Activated CD4-positive, alpha-beta T cell treated with anti-CD3 and anti-CD28 coated beads, Interleukin-10, Interleukin-2, amounts not matched to agents 100 ng/mL and 50 ng/mL, durations not matched to agents 16 hours and 8 hours (primary cell): ENCODE results near the gene TMEM184B.

Experiments
- DNase-seq: peaks from one replicate; pipeline ENCODE4 v3.0.0-alpha.2; 2020

The TMEM184B gene

DNA sequence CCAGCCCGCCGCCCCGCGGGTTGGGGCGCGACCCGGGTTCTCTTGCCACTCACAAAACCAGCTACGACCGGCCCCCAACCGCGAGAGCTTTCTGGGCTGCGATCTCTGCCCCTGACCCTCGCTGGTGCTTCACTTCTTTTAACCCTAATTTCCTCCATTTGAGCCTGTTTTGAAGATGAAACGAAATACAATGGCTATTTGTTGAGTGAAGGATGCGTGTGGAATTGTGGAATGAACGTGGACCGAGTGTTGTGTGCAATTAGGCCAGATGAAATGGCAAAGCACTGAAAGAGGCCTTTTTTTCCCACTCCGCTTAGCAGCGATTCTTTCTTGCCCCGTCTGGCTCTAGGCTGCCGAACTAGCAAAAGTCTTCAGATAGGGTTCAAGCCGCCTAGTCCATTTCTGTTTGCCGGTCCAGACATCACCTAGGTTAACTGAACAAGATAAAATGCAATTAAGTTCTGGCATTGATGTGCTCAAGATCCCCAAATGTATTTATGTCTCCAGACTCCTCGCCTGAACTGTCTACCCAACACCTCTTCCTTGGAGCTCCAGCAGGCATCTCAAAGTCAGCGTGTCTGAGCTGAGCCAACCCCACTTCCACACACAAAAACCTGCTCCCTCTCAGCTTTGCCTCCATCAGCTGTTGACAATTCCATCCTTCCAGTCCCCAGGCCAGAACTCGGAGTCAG, 471 bp upstream of the TMEM184B start:
- DNase-seq = no peak

DNA sequence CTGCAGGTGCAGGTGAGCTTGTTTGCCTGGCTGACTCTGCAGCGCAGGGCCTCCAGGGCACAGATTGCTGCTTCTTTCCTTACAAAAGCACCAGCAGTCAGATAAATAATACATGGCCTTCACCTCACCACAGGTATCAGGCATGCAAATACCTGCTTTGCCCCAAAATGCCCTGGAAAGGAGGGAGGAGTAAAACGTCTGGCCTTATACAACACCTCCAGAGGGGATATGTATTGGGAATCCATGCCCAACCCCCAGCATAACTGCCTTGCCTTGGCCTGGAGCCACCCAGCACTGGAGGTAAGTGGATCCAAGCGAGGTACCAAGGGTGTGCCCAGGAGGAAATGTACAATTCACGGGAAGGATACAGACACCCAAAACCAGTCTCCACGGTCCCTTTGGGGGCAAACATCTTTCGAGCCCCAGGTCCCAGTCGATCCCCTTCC, 860 bp downstream of the TMEM184B start:
- DNase-seq = no peak

DNA sequence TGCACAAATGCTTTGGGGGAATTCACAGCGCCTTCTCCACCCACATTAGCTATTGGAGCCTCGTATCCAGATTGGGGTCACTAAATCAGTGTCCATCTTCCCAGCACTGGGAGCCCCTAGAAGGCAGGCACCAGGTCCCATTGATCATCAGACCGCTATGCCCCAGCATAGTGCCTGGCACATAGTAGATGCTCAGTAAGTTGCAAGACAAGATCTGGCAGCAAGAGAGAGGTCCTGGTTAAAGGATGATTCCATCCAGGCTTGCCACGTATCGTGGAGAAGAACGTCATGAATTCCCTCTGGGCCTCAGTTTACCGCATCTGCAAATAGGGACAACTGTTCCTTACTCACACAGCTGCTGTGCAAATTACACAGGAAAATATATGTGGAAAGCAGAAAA, 1.7 kb downstream of the TMEM184B start:
- DNase-seq = no peak

GRCh38 chr22:38270091-38270992, 2.5 kb downstream of the TMEM184B start:
- no peak for DNase-seq

DNA sequence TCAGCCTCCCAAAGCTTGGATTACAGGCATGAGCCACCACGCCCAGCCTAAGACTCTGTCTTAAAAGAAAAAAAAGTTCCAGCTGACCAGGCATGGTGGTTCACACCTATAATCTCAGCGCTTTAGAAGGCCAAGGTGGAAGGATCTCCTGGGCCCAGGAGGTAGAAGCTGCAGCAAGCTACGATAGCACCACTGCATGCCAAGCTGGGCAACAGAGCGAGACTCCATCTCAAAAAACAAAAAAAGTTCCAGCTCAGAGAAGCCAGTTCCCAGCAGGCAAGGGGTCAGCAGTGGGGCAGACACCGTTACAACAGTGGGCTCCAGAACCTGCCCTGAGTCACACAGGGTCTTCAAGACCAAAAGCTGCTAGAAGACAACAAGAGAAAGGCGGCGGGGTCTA, 3.3 kb downstream of the TMEM184B start:
- no peak for DNase-seq

DNA sequence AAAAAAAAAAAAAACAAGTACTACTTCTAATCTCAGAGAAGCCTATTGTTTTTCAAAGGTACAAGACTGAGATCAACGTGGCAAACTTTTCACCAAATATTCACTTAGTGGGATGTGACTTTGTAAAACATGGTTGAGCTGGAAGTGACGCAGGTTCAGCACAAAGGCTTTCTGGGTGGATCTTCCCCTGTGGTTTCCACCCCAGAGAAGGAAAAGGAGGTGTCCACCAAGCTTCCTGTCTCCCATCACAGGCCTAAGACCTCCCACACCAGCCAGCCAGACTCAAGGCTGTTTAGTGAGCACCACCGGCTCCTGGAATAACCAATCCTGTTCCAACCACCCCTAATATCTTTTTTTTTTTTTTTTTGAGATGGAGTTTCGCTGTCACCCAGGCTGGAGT, 5.7 kb downstream of the TMEM184B start:
- DNase-seq = peak; percentile 59

GRCh38 chr22:38266120-38266519, 6.7 kb downstream of the TMEM184B start:
- no peak for DNase-seq

DNA sequence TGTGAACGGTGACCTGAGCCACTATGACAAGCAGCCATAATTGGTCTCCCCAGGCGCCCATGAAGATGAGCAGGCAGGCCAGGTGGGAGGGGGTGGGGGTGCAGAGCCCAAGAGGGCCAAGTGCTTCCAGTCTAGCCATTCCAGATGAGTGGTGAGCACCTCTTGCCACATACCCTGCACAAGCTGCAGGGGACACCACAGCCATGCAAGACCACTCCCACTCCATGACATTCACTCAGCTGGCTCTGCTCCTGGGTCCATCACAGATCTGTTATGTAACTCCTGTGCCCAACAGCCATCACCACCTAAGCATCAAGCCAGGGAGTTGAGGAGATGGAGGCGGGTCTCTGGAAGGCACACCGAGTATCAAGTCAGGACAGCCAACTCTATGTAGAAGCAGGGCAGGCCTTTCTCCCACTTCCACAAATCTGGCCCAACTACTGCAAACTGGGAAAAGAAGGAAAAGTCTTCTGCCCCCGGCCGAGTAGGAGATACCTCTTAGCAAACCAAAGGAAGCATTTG, 8.4 kb downstream of the TMEM184B start:
- no peak for DNase-seq

- DNase-seq = peak; percentile 50
These were observed 10.6 kb downstream of the TMEM184B start for GRCh38 chr22:38262051-38262795.

GRCh38 chr22:38260761-38261681, 11.8 kb downstream of the TMEM184B start:
- no peak for DNase-seq

DNA sequence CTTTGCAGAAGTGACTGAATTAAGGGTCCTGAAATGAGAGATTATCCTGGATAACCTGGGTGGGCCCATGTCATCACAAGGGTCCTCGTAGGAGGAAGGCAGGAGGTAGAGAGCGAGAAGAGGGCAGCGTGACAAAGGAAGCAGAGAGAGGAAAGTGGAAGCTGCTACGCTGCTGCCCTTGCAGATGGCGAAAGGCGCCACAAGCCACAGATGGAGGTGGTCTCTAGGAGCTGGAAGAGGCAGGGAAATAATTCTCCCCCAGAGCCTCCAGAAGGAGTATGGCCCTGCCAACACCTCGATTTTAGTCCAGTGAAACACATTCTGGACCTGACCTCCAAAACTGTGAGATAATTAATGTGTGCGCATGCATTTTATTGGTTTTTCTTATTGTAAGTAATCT, 13.4 kb downstream of the TMEM184B start:
- no peak for DNase-seq

DNA sequence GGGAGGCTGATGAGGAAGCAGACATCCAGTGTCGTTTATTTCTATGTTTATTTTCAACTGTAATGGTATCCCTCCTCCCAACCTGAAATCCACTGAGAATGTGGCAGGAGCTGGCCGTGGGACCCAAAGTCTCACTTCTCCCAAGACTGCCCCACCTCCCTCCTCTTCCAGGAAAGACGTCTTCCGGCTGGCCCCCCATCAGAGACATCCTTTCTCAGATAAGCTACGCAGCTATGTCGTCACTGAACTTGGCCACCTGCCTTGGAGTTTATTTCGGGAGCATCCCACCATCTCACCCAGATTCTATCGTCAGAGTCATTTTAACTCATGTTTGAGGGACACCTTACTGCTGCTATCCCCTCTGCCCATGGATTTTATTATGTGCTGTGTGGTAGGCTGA, 13.9 kb downstream of the TMEM184B start:
- no peak for DNase-seq

- no peak for DNase-seq
These were observed 15.1 kb downstream of the TMEM184B start for GRCh38 chr22:38257650-38258250.

DNA sequence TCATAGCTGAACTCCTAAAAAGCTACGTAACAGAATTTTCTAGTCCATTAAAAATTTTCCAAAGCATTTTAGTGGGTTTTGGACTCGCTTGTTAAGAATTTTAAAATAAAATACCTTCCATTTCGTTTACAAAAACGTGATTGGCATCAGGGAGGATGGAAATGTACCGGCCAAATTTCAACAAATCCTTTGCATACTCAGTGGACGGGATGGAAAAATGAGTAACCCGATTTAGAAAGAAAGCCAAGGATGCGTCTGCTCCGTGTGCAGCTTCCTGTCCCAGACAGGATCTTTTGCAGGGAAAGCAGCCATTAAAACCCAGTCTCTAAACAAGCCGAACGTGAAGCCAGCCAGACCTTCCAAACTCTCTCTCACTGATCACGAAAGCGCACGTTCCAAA, 15.6 kb downstream of the TMEM184B start:
- DNase-seq = no peak

DNA sequence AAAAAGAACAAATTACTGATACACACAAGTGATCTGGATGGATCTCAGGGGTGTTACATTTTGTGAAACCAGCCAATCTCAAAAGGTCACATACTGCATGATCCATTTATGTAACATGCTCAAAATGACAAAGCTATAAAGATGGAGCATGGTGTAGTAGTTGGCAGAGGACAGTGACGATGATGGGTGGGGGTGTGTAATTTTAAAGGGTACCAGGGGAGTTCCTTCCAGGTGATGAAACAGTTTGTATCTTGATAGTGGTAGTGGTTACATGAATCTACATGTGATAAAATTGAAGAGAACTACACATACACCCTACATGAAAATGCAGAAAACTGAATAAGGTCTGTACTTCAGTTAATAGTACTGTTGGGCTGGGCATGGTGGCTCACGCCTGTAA, 17.1 kb downstream of the TMEM184B start:
- DNase-seq = no peak

GRCh38 chr22:38251341-38251692, 21.5 kb downstream of the TMEM184B start:
- DNase-seq = no peak

DNA sequence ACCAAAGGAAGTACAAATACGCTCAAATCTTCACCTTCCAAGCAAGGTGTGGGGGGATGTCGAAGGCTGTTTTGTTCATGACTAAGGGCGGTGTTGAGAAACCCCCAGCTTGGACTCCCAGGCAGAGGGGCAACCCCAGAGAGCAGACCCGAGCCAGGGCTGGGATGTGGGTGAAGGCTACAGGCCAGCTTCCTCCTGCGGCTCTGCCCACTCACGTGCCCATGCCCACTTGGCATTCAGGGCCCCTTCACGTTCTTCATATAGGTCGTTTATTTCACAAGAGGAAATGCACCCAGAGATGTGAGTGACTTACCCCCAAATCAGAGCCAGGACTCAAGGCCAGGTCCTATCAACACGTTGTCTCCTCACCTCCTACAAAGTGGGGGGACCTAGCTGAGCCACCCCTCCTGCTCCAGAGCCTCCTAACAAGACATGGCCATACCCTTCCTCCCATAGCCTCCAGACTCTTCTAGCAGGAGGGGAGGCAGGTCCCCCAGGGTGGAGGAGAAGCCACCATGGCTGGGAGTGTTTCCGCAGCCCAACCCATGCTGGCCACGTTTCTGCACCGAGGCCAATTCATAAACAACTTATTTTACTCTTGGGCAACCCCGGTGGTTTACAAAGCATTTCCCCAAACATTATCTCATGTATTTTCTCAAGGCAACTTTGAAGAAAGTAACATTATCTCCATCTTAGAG, 22.0 kb downstream of the TMEM184B start:
- no peak for DNase-seq

DNA sequence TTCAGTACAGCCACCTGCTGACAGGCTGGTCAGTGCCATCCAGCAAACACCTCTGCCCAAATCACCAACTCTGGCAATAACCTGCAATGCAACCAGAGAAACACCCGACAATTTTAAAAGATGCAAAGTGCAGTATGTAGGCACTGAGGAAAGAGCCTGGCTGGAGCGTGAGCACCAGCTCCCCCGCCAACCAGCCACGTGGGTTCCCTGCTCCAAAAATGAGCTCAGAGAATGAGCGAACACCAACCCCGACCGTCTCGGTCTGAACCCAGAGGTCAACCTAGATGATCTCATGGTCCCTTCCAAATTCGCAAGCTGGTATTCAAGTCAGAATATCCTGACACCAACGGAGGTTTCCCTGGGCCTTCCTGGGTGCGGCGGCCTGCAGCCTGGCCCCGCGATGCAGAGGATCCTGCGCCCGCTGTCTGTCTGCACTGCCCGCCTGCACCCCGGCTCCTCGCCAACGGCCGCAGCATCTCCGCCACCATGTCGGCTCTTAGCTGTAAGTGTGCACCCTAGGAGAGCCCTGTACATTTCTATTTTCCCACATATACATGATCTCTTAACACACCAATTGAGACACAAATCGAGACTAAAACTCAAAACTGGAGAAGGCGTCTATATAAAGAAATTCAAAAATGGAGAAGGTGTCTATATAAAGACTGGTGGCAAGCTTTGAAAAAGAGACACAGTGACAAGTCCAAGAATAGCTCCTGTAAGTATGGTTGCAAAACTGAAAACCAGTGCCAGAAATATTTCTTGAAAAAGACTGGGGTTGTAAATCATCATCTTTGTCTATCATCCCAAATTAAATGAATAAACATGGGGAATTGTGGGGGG, 22.8 kb downstream of the TMEM184B start:
- no peak for DNase-seq

DNA sequence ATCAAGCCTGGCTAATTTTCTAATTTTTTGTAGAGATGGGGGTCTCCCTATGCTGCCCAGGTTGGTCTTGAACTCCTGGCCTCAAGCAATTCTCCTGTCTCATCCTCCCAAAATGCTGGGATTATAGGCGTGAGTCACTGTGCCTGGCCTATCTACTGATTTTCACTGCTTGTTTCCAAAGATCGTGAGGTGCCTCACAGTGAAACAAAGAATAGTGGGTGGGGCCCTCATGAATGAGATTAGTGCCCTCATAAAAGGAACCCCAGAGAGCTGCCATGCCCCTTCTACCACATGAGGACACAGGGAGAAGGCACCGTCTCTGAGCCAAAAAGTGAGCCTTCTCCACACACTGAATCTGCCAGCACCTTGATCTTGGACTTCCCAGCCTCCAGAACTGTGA, 23.5 kb downstream of the TMEM184B start:
- DNase-seq = no peak

DNA sequence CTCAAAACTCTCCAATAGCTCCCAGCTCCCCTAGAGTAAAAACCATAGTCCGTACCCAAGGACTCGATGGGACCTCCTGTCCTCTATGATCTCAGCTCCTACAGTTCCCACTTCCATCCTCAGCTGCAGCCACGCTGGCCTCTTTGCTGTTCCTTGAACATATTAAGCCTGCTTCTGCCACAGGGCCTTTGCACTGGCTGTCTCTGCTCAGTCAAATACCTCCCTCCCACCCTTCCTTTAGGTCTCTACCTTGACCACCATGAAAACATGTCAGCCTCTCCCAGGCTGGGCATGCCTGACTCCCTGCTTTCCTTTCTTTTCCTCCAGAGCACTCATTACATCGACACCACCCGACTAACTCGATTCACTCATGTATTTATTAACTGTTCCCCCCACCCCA, 24.5 kb downstream of the TMEM184B start:
- no peak for DNase-seq
